A549 (cell line): ENCODE data around the gene TSEN54. TPM values are rescaled to one million over a fixed set of nuclear protein-coding genes. Genes with fewer than 3 reads are reported as not detected.

Source experiments
- ATAC-seq, 2 experiments: fragments of 200-7000 bp in 1 of 2; fragments of >200 bp in 1 of 2; cut with Nextera tagmentation in 1 of 2; cut with Tn5 transposase in 1 of 2; 3 replicates each; pipeline versions ENCODE4 v1.8.0 to v1.9.1; 2018 to 2020; ENCODE audit warnings: mild to moderate bottlenecking in 1 of 2, moderate library complexity in 1 of 2
- CTCF ChIA-PET: fragments of 300-600 bp; sonication (Branson Sonifier 250); formaldehyde crosslinking; extraction: SDS; loops from one replicate; lab custom pipeline; 2021; ENCODE audit warnings: antibody characterized with exemption, inconsistent platforms; lab: Yijun Ruan, JAX
- POLR2A ChIA-PET: fragments of 350-600 bp; formaldehyde crosslinking; extraction: SDS; loops from one replicate; lab custom pipeline; 2021; ENCODE audit warnings: antibody characterized with exemption, inconsistent platforms; lab: Yijun Ruan, JAX
- DNase-seq, 2 experiments: peaks; one replicate each; pipeline versions ENCODE4 v3.0.0 to v3.0.0-alpha.2; 2011 to 2016; ENCODE audit warnings: low read depth in 1 of 2, low spot score in 1 of 2
- FAIRE-seq: peaks from 2 replicates; lab custom pipeline; 2011; peaks lifted over from hg19 to GRCh38; lab: Jason Lieb, UNC
- H3K27ac ChIP-seq, 2 experiments: fragments of >200 bp; sonication (Bioruptor Twin); formaldehyde crosslinking; 3 replicates each; pipeline ENCODE4 v1.5.1; 2016 to 2017
- H3K4me1 ChIP-seq: fragments of >200 bp; sonication (Bioruptor Twin); formaldehyde crosslinking; 3 replicates; pipeline ENCODE4 v1.6.1; 2016
- H3K4me2 ChIP-seq: fragments of >200 bp; sonication (Bioruptor Twin); formaldehyde crosslinking; 3 replicates; pipeline ENCODE4 v1.6.1; 2016
- H3K4me3 ChIP-seq: fragments of >200 bp; sonication (Bioruptor Twin); formaldehyde crosslinking; 3 replicates; pipeline ENCODE4 v1.5.1; 2016
- H3K9me3 ChIP-seq: fragments of >200 bp; sonication (Bioruptor Twin); formaldehyde crosslinking; 3 replicates; pipeline ENCODE4 v1.6.1; 2016
- CTCF ChIP-seq: fragments of >200 bp; sonication (Bioruptor Twin); formaldehyde crosslinking; IDR thresholded peaks from 3 replicates; pipeline ENCODE4 v1.5.1; 2016
- EP300 ChIP-seq, 2 experiments: fragments of >200 bp; sonication (Bioruptor Twin); formaldehyde crosslinking; IDR thresholded peaks; 2 replicates in 1 of 2; 3 replicates in 1 of 2; pipeline ENCODE4 v1.6.1; 2016 to 2017
- FOSL2 ChIP-seq, 2 experiments: fragments of 450-650 bp in 1 of 2; fragments of >200 bp in 1 of 2; sonication (Bioruptor Twin) in 1 of 2; formaldehyde crosslinking; IDR thresholded peaks; 2 replicates each; pipeline versions ENCODE4 v1.5.0 to v1.6.1; 2016 to 2020; ENCODE audit warnings: mild to moderate bottlenecking in 1 of 2, moderate library complexity in 1 of 2
- FOXS1 ChIP-seq: fragments of 250-450 bp; sonication (Bioruptor Pico); IDR thresholded peaks from 2 replicates; pipeline ENCODE4 v1.5.0; 2020; ENCODE audit warnings: mild to moderate bottlenecking, moderate library complexity
- HES2 ChIP-seq: fragments of >200 bp; sonication (Bioruptor Twin); formaldehyde crosslinking; IDR thresholded peaks from 2 replicates; pipeline ENCODE4 v1.6.1; 2016
- HMGXB4 ChIP-seq: fragments of 250-450 bp; sonication (Bioruptor Pico); IDR thresholded peaks from 2 replicates; pipeline ENCODE4 v1.5.0; 2021; ENCODE audit warnings: mild to moderate bottlenecking, moderate library complexity, borderline replicate concordance
- HOXB13 ChIP-seq: fragments of 250-450 bp; sonication (Bioruptor Pico); IDR thresholded peaks from 2 replicates; pipeline ENCODE4 v1.5.0; 2020; ENCODE audit warnings: low read depth, mild to moderate bottlenecking, moderate library complexity
- JUN ChIP-seq, 2 experiments: fragments of >200 bp; sonication (Bioruptor Twin); formaldehyde crosslinking; IDR thresholded peaks; 2 replicates in 1 of 2; 3 replicates in 1 of 2; pipeline ENCODE4 v1.6.1; 2016 to 2017
- KDM5A ChIP-seq: fragments of 200-600 bp; sonication (generic); IDR thresholded peaks from 2 replicates; pipeline ENCODE4 v1.6.1; 2016; ENCODE audit warnings: antibody characterized with exemption, mild to moderate bottlenecking
- NFE2L2 ChIP-seq: fragments of 150-350 bp; conservative IDR thresholded peaks from 2 replicates; pipeline ENCODE4 v1.6.1; 2014; ENCODE audit warnings: low read length
- POLR2AphosphoS2 ChIP-seq: conservative IDR thresholded peaks from 2 replicates; pipeline ENCODE4 v1.6.1; 2012; ENCODE audit warnings: low read length, improper control_type of control experiment, inconsistent platforms
- RAD21 ChIP-seq, 2 experiments: fragments of >200 bp in 1 of 2; sonication (Bioruptor Twin) in 1 of 2; formaldehyde crosslinking in 1 of 2; IDR thresholded peaks in 1 of 2; conservative IDR thresholded peaks in 1 of 2; 2 replicates in 1 of 2; 3 replicates in 1 of 2; pipeline ENCODE4 v1.6.1; 2012 to 2018; ENCODE audit warnings: inconsistent platforms in 1 of 2
- RARB ChIP-seq: fragments of 250-450 bp; sonication (Bioruptor Pico); IDR thresholded peaks from 2 replicates; pipeline ENCODE4 v1.8.0; 2021; ENCODE audit warnings: mild to moderate bottlenecking, moderate library complexity
- REST ChIP-seq: fragments of 200-600 bp; sonication (generic); IDR thresholded peaks from 2 replicates; pipeline ENCODE4 v1.6.1; 2016; ENCODE audit warnings: antibody characterized with exemption, mild to moderate bottlenecking, moderate library complexity
- RFX5 ChIP-seq: fragments of 450-650 bp; IDR thresholded peaks from 2 replicates; pipeline ENCODE4 v1.7.1; 2014; ENCODE audit warnings: antibody characterized with exemption, mild to moderate bottlenecking, moderate library complexity
- RNF2 ChIP-seq: fragments of 200-600 bp; sonication (generic); IDR thresholded peaks from 2 replicates; pipeline ENCODE4 v1.6.1; 2016; ENCODE audit warnings: low read depth, mild to moderate bottlenecking, antibody characterized with exemption, moderate library complexity, borderline replicate concordance
- WGBS: methylation state at CpG from one replicate; pipeline ENCODE4 v1.1.6; 2017; ENCODE audit errors: missing lambda C conversion rate; 5-methylcytosine and 5-hydroxymethylcytosine counted together
- polyA plus RNA-seq, 4 experiments: library from polyadenylated mRNA; depleted of rRNA in 3 of 4; stranded (reverse); fragments of >200 nt; fragmentation: RNase III in 1 of 4; extraction: RNeasy Plus Mini Kit Qiagen cat#74134 plus additional on column Dnase treatment in 1 of 4; gene quantifications; 2 replicates in 3 of 4; 3 replicates in 1 of 4; pipeline ENCODE4 v1.2.3, GENCODE V29; 2011 to 2017

TSEN54 gene
- polyA plus RNA-seq, 2 of the 4 experiments (the other 2 are of a cell fraction): 24.8 to 38.4 TPM

- no peak for DNase-seq
- ChIA-PET POLR2A (interaction anchor here (0.6 to 1.1 kb wide), 2 partner anchors 13 to 413 kb away, joined by 3 to 9 read pairs; partner anchors contain the start of gene TSEN54), CTCF (interaction anchor here (0.6 to 6.4 kb wide), 26 partner anchors 9 to 389 kb away, joined by 3 to 55 read pairs (median 6); partner anchors contain the start of genes SMIM5 and TSEN54)
- H3K4me3 ChIP-seq: no peak overlapping the region
- no peak for ATAC-seq
- no peak overlapping the region for H3K27ac ChIP-seq
- no peaks in the 10 kb centered on the region for H3K4me1 ChIP-seq
- no peak for FAIRE-seq
- no peak overlapping the region for H3K4me2 ChIP-seq
- WGBS: 90% methylated on average over 25 of the region's 25 CpGs
- H3K9me3 ChIP-seq: no peaks in the 10 kb centered on the region
- no peak for TF ChIP-seq RAD21 (conservative IDR thresholded peaks at IDR 0.05 in 1 of 2, IDR thresholded peaks at IDR 0.05 in 1 of 2)
- TF ChIP-seq HMGXB4 (CRISPR knock-in tag): no peak
- no peak for TF ChIP-seq NFE2L2
- no peak for TF ChIP-seq HOXB13 (CRISPR knock-in tag)
- no peak for TF ChIP-seq CTCF
Measured at GRCh38 chr17:75502721-75503329, 13.5 kb upstream of the TSEN54 start.

DNA sequence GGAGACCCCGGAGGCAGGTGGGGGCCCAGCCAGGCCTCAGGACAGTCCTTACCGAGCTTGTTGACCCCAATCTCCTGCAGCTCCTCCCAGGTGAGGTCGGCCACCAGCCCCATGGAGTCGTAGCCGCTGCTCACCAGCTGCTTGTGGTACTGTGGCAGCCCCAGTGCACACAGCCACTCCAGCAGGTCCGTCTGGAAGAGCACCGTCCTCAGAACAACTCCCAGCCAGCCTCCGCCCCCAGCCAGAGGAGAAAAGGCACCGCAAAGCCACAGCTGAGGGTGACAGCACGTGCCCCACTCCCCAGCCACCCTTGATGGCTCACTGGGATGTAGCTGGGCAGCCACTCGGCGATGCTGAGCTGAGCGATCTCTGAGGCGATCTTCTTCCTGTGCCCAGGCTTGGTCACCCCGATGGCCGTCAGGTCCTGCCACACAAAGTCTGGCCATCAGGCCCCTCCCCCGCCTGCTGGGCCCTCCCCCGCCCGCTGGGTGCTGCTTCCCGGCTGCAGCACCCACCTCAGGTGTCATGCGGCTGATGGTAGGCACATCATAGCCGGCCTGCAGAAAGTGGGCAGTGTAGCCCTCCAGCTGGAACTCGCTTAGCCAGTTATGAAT, 12.9 kb upstream of the TSEN54 start:
- ChIA-PET POLR2A (interaction anchor here (1.1 kb wide), 1 partner anchor 13 kb away, joined by 3 read pairs; the partner anchor contains the start of gene TSEN54), CTCF (interaction anchor here (0.7 to 6.4 kb wide), 28 partner anchors 10 to 389 kb away, joined by 3 to 55 read pairs (median 6); partner anchors contain the start of genes LLGL2, SMIM5 and TSEN54)
- Histone ChIP-seq H3K4me1 (peaks cover 5% of the 10 kb centered on the region), H3K9me3 (no peaks in the 10 kb centered on the region), H3K4me3 (no peak overlapping the region), H3K4me2 (no peak overlapping the region), H3K27ac (no peak overlapping the region)
- FAIRE-seq (no peak), DNase-seq (no peak), ATAC-seq (no peak)
- 86% methylated on average over 14 of the region's 23 CpGs for WGBS
- TF ChIP-seq HES2: no peak
- no peak for TF ChIP-seq RFX5
- TF ChIP-seq RARB (CRISPR knock-in tag): no peak
- no peak for TF ChIP-seq KDM5A
- TF ChIP-seq POLR2AphosphoS2: no peak
- TF ChIP-seq FOXS1 (CRISPR knock-in tag): no peak
- no peak for TF ChIP-seq REST
- TF ChIP-seq NFE2L2: no peak
- TF ChIP-seq EP300 (IDR thresholded peaks at IDR 0.05): no peak
- no peak for TF ChIP-seq RNF2
- TF ChIP-seq RAD21 (conservative IDR thresholded peaks at IDR 0.05 in 1 of 2, IDR thresholded peaks at IDR 0.05 in 1 of 2): no peak
- TF ChIP-seq JUN (IDR thresholded peaks at IDR 0.05): no peak
- no peak for TF ChIP-seq FOSL2 (IDR thresholded peaks at IDR 0.05)
- no peak for TF ChIP-seq FOSL2 (CRISPR knock-in tag; IDR thresholded peaks at IDR 0.05)
